HG03457 (cell line): ENCODE data around the gene POT1.
A peak's percentile ranks its signal among the peaks of the same experiment; 100 is the strongest.

Source experiments
- ATAC-seq: cut with Tn5 transposase; IDR thresholded peaks from one replicate; pipeline ENCODE4 v1.9.1; 2021; ENCODE audit warnings: moderate number of reproducible peaks; ENCODE audit not compliant: unreplicated experiment

POT1 gene

GRCh38 chr7:124912972-124913371, 16.7 kb downstream of the POT1 start:
- ATAC-seq: no peak

- ATAC-seq: no peak
These were observed 19.8 kb downstream of the POT1 start for GRCh38 chr7:124909808-124910207.

GRCh38 chr7:124908259-124908658, 21.4 kb downstream of the POT1 start:
- no peak for ATAC-seq

GRCh38 chr7:124907490-124907889, 22.1 kb downstream of the POT1 start:
- no peak for ATAC-seq

- no peak for ATAC-seq
These were observed 31.1 kb downstream of the POT1 start for GRCh38 chr7:124898531-124898930.

- no peak for ATAC-seq
These were observed 33.6 kb downstream of the POT1 start for GRCh38 chr7:124896001-124896400.

GRCh38 chr7:124893140-124893827, 36.3 kb downstream of the POT1 start:
- ATAC-seq: peak; percentile 76

- no peak for ATAC-seq
These were observed 42.4 kb downstream of the POT1 start for GRCh38 chr7:124887247-124887646.

- no peak for ATAC-seq
These were observed 47.6 kb downstream of the POT1 start for GRCh38 chr7:124881981-124882380.

- ATAC-seq: no peak
These were observed 49.9 kb downstream of the POT1 start for GRCh38 chr7:124879771-124880170.

- ATAC-seq: no peak
These were observed 50.5 kb downstream of the POT1 start for GRCh38 chr7:124879103-124879502.

- no peak for ATAC-seq
These were observed 54.9 kb downstream of the POT1 start for GRCh38 chr7:124874644-124875163.

- ATAC-seq: no peak
These were observed 71.9 kb downstream of the POT1 start for GRCh38 chr7:124857672-124858235.

GRCh38 chr7:124856299-124856888, 73.2 kb downstream of the POT1 start:
- no peak for ATAC-seq

- ATAC-seq: no peak
These were observed 86.3 kb downstream of the POT1 start for GRCh38 chr7:124843336-124843735.

- no peak for ATAC-seq
These were observed 89.2 kb downstream of the POT1 start for GRCh38 chr7:124840435-124840834.

- ATAC-seq: no peak
These were observed 89.9 kb downstream of the POT1 start for GRCh38 chr7:124839687-124840086.

- ATAC-seq: no peak
These were observed 93.5 kb downstream of the POT1 start for GRCh38 chr7:124836173-124836572.

- ATAC-seq: no peak
These were observed 110.8 kb downstream of the POT1 start for GRCh38 chr7:124818807-124819206.

GRCh38 chr7:124813994-124814798, 115.4 kb downstream of the POT1 start:
- ATAC-seq: no peak

GRCh38 chr7:124812764-124813163, 116.9 kb downstream of the POT1 start:
- no peak for ATAC-seq
